NCI-H128 (cell line): Measurements from ENCODE around the gene STH.
A peak's percentile ranks its signal among the peaks of the same experiment; 100 is the strongest.

Experiments
- DNase-seq: peaks from one replicate; lab custom pipeline; 2025; ENCODE audit not compliant: unreplicated experiment; lab: John Stamatoyannopoulos, UW

The STH gene

DNA sequence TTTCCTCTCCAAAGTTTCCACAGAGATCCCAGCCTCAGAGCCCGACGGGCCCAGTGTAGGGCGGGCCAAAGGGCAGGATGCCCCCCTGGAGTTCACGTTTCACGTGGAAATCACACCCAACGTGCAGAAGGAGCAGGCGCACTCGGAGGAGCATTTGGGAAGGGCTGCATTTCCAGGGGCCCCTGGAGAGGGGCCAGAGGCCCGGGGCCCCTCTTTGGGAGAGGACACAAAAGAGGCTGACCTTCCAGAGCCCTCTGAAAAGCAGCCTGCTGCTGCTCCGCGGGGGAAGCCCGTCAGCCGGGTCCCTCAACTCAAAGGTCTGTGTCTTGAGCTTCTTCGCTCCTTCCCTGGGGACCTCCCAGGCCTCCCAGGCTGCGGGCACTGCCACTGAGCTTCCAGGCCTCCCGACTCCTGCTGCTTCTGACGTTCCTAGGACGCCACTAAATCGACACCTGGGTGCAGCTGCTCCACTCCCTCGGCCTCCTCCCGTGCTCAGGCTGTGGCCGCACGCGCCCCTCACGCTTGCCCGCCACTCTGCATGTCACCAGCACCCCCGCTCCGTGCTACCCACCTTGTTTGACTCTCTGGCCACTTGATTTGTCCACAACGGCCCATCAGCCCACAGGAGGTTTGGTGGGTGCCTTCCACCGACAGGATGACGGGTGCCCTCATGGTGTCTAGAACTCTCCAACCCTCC lies 15.3 kb upstream of the STH start:
- no peak for DNase-seq

DNA sequence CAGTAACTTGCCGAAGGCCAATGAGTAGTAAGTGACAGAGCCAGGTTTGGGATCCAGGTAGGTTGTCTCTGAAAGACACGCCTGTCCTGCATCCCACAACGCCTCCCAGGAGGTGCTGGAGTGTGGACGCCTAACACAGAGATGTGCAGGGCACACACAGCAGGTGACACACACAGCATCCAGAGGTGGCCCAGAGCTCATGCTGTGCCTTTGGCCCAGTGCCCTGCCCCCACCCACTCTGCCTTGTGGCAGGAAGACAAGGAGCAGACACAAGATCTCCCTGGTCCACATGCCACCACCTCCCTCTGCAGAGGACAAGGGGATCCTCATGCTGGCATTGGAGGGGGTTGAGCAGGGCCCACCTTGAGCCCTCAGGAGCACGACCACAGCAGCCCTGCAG lies 14.7 kb upstream of the STH start:
- DNase-seq: no peak

DNA sequence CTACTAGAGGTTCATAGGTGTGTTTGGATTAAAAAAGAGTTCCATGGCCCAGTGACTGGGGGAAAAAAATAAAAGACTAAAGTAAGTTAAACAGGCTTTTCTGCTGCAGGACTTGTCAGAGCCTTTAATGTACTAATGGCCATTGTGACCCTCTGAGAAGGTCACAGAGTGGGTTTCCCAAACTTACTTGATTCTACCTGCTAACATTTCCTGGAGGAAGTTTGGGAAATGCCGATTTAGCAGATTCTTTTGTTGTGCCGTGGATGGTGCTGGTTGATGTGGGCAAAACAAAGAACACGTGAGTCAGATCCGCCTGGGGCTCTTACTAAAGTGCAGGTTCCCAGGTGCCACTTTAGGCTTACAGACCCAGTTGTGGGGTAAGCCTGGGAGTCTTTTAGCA lies 13.6 kb upstream of the STH start:
- no peak for DNase-seq

DNA sequence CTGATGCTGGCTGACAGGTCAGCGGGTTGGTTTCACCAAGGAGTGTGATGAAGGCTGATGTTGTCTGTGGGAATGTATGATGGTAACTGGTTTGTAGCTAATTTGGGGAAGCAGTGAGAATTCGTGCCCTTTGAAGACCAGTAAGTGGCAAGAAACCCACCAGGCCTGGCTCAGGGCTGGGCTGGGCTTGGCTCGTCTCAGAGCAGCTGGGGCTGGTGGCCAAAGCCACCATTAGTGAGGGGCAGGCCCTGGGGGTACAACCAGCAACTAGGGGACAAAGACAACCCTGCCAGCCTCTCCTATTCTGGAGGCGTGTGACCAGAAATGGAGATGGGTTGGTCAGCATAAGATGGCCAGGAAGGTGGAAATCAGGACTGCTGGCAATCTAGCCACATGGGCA lies 13.0 kb upstream of the STH start:
- DNase-seq: no peak

DNA sequence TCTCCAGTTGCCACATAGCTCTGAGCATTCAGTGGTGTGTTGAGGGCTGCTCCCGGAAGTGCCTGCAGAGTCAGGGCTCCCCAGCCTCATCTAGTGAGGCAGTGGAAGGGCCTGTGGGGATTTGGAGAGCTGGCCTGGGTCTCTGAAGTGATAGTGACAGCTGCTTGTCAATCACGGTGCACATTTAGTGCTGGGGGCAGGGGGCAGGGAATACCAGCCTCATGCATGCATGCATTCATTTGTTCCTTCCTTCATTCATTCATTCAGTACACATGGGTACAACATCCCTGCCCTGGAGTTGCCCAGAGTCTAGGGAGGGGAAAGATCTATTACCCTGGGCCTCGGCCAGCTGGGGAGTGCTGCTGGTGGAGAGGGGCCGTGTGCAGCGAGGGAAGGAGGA lies 11.3 kb upstream of the STH start:
- no peak for DNase-seq

DNA sequence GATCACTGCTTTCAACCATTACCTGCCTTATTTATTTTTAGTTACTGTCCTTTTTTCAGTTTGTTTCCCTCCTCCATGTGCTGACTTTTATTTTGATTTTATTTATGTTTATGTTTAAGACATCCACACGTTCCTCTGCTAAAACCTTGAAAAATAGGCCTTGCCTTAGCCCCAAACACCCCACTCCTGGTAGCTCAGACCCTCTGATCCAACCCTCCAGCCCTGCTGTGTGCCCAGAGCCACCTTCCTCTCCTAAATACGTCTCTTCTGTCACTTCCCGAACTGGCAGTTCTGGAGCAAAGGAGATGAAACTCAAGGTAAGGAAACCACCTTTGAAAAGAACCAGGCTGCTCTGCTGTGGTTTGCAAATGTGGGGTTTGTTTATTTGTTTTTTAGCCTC lies 9.3 kb upstream of the STH start:
- DNase-seq: no peak

DNA sequence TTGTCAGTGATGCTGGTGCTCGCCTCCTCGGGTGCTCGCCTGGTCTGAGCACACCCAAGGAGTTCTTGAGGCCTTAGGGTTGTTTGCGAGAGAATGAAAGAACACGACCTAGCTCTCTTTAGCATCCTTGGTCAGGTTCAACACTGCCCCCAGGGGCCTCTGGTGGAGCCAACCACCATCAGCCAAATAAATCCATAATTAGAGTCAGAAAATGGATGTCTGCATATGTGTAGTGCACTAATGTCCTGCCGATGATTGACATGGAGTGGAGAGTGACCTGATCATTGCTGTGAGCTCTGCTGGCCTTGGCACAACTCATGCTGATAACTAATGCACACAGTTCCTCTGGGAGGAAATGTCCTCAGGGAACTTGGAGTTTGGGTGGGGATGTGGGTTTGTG lies 8.2 kb upstream of the STH start:
- DNase-seq: no peak

DNA sequence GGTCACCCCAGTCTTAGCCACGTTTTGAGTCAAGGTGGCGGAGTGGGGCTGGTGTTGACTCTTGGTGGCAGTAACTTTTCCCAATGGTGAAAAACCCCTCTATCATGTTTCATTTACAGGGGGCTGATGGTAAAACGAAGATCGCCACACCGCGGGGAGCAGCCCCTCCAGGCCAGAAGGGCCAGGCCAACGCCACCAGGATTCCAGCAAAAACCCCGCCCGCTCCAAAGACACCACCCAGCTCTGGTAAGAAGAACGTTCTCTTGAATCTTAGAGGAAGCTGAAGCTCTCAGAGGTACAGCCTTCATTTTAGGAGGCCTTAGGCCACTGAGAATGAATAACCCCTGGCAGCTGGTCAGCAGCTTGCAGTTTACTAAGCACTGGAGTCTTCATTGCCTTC lies 7.7 kb upstream of the STH start:
- DNase-seq: no peak

DNA sequence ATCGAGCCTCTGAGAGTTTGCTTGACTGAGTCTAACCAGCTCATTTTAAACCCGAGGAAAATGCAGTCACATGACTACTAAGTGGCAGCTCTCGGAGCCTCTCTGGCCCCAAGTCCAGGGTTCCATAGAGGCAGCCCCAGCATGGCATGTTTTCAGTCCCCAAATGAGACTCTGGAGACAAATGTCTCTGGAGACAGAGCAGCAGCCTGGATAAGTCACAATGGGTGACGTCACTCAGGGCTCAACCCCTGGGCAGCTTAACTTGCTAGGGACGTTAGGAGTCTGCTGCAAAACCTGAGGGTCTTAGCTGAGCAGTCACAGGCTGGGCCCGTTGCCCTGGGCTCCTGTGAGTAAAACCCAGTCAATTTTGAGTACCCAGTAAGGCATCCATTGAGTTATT lies 6.9 kb upstream of the STH start:
- no peak for DNase-seq

DNA sequence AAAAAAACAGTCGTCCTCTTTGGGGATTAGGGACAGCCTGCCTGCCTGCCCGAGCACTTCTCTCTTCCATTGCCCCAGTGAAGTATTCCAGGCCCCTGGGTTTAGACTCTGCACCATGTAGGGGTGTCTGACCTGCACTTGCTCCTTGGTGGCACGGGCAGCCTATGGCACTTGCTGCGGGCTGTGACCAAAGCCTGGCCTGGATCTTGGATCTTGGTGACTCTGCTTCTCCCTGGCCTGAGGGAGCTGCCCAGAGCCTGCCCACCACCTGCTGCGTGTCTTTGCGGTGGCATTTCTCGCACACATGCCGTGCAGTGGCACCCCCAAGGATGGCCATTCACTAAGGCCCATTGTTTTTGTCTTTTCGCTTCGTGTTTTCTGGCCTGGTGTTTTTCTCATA lies 6.1 kb upstream of the STH start:
- no peak for DNase-seq

DNA sequence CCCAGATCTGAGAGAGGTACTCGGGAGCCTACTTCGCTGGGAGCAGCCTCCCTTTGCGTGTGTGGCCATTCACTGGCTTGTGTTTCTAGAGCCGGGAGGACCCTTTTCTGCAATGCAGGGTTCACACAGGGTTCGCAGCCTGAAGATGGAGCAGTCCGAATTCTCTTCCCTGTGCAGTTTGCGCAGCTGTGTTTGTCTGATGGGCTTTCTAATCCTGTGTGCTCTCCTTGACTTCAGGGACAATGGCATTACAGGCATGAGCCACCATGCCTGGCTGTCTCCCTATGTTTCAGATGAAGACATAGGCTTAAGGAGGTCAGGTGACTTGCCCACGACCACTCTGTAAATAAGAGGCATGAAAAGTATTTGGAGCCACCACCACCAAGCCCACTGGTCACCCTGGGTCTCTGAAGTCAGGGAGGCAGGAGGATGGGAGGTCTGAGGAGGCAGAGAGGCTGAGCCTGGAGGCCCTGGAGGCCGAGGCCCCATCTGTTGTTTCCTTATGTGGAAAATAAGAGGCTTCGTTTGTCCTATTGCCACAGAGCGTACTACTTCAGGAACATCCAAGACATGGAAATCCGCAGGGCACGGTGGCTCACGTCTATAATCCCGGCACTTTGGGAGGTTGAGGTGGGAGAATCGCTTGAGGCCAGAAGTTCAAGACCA lies 5.0 kb upstream of the STH start:
- no peak for DNase-seq

DNA sequence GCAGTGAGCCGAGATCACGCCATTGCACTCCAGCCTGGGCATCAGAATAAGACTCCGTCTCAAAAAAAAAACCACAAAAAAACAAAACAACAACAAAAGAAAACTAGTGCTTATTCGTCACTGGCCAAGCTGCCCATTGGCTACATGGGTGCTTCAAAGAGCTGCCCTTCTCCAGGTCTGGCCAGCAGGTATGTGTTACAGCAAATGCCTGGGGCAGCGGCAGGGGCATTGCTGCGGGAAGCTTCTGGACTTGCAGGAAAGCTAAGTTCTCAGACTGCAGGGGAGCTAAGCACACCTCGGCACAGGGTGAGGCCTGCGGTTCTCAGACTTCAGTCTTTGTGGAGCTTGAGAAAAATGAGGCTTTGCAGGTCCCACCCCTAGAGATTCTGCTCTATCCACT lies 4.1 kb upstream of the STH start:
- no peak for DNase-seq

DNA sequence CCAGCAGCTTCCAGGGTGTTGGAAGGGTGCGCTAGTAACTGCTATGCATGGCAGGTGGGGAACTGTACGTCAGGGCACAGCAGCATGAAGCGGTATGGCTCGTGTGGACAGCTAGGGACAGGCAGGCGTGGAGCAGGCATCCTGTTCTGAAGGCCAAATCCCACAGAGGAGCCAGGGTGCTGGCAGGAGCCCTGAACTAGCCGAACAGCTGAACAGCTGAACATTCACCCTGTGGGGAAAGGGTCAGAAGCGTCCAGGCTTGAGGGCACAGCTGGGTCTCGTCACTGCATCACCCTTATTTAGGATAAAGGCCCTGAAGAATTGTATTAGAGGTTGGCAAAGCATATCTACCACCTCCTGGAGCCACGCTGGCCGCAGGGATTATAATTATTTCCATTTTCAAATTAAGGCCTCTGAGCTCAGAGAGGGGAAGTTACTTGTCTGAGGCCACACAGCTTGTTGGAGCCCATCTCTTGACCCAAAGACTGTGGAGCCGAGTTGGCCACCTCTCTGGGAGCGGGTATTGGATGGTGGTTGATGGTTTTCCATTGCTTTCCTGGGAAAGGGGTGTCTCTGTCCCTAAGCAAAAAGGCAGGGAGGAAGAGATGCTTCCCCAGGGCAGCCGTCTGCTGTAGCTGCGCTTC lies 3.3 kb upstream of the STH start:
- DNase-seq: no peak

DNA sequence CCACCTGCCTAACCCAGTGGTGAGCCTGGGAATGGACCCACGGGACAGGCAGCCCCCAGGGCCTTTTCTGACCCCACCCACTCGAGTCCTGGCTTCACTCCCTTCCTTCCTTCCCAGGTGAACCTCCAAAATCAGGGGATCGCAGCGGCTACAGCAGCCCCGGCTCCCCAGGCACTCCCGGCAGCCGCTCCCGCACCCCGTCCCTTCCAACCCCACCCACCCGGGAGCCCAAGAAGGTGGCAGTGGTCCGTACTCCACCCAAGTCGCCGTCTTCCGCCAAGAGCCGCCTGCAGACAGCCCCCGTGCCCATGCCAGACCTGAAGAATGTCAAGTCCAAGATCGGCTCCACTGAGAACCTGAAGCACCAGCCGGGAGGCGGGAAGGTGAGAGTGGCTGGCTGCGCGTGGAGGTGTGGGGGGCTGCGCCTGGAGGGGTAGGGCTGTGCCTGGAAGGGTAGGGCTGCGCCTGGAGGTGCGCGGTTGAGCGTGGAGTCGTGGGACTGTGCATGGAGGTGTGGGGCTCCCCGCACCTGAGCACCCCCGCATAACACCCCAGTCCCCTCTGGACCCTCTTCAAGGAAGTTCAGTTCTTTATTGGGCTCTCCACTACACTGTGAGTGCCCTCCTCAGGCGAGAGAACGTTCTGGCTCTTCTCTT lies 2.6 kb upstream of the STH start:
- no peak for DNase-seq

DNA sequence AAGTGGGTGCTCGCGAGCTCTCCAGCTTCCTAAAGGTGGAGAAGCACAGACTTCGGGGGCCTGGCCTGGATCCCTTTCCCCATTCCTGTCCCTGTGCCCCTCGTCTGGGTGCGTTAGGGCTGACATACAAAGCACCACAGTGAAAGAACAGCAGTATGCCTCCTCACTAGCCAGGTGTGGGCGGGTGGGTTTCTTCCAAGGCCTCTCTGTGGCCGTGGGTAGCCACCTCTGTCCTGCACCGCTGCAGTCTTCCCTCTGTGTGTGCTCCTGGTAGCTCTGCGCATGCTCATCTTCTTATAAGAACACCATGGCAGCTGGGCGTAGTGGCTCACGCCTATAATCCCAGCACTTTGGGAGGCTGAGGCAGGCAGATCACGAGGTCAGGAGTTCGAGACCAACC lies 1.9 kb upstream of the STH start:
- DNase-seq: no peak

DNA sequence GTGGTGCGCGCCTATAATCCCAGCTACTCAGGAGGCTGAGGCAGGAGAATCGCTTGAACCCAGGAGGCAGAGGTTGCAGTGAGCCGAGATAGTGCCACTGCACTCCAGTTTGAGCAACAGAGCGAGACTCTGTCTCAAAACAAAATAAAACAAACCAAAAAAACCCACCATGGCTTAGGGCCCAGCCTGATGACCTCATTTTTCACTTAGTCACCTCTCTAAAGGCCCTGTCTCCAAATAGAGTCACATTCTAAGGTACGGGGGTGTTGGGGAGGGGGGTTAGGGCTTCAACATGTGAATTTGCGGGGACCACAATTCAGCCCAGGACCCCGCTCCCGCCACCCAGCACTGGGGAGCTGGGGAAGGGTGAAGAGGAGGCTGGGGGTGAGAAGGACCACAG lies 1.4 kb upstream of the STH start:
- DNase-seq: no peak

DNA sequence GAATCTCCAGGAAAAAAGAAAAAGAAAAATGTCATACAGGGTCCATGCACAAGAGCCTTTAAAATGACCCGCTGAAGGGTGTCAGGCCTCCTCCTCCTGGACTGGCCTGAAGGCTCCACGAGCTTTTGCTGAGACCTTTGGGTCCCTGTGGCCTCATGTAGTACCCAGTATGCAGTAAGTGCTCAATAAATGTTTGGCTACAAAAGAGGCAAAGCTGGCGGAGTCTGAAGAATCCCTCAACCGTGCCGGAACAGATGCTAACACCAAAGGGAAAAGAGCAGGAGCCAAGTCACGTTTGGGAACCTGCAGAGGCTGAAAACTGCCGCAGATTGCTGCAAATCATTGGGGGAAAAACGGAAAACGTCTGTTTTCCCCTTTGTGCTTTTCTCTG lies 845 bp downstream of the STH start:
- DNase-seq: no peak

DNA sequence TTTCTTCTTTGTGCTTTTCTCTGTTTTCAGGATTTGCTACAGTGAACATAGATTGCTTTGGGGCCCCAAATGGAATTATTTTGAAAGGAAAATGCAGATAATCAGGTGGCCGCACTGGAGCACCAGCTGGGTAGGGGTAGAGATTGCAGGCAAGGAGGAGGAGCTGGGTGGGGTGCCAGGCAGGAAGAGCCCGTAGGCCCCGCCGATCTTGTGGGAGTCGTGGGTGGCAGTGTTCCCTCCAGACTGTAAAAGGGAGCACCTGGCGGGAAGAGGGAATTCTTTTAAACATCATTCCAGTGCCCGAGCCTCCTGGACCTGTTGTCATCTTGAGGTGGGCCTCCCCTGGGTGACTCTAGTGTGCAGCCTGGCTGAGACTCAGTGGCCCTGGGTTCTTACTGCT lies 1.2 kb downstream of the STH start:
- no peak for DNase-seq

DNA sequence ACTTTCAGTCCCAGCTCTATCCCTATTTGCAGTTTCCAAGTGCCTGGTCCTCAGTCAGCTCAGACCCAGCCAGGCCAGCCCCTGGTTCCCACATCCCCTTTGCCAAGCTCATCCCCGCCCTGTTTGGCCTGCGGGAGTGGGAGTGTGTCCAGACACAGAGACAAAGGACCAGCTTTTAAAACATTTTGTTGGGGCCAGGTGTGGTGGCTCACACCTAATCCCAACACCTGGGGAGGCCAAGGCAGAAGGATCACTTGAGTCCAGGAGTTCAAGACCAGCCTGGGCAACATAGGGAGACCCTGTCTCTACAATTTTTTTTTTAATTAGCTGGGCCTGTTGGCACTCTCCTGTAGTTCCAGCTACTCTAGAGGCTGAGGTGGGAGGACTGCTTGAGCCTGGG lies 1.7 kb downstream of the STH start:
- no peak for DNase-seq

DNA sequence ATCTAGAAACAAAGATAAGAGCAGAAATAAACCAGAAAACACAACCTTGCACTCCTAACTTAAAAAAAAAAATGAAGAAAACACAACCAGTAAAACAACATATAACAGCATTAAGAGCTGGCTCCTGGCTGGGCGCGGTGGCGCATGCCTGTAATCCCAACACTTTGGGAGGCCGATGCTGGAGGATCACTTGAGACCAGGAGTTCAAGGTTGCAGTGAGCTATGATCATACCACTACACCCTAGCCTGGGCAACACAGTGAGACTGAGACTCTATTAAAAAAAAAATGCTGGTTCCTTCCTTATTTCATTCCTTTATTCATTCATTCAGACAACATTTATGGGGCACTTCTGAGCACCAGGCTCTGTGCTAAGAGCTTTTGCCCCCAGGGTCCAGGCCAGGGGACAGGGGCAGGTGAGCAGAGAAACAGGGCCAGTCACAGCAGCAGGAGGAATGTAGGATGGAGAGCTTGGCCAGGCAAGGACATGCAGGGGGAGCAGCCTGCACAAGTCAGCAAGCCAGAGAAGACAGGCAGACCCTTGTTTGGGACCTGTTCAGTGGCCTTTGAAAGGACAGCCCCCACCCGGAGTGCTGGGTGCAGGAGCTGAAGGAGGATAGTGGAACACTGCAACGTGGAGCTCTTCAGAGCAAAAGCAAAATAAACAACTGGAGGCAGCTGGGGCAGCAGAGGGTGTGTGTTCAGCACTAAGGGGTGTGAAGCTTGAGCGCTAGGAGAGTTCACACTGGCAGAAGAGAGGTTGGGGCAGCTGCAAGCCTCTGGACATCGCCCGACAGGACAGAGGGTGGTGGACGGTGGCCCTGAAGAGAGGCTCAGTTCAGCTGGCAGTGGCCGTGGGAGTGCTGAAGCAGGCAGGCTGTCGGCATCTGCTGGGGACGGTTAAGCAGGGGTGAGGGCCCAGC lies 2.6 kb downstream of the STH start:
- no peak for DNase-seq

DNA sequence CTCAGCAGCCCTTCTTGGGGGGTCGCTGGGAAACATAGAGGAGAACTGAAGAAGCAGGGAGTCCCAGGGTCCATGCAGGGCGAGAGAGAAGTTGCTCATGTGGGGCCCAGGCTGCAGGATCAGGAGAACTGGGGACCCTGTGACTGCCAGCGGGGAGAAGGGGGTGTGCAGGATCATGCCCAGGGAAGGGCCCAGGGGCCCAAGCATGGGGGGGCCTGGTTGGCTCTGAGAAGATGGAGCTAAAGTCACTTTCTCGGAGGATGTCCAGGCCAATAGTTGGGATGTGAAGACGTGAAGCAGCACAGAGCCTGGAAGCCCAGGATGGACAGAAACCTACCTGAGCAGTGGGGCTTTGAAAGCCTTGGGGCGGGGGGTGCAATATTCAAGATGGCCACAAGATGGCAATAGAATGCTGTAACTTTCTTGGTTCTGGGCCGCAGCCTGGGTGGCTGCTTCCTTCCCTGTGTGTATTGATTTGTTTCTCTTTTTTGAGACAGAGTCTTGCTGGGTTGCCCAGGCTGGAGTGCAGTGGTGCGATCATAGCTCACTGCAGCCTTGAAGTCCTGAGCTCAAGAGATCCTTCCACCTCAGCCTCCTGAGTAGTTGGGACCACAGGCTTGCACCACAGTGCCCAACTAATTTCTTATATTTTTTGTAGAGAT lies 3.4 kb downstream of the STH start:
- peak; percentile 42 for DNase-seq
